Thymus (tissue), 11 donors: Measurements from ENCODE around the gene HDGFL3. TPM values are rescaled to one million over a fixed set of nuclear protein-coding genes. Genes with fewer than 3 reads are reported as not detected.

Experiments used
- DNase-seq, 9 donors: peaks; one replicate each; pipeline ENCODE4 v3.0.0-alpha.2; 2013; ENCODE audit warnings: low spot score in 9 of 9, low read depth in 6 of 9, missing footprints in 1 of 9
- H3K27ac ChIP-seq, 2 donors: one replicate each; pipeline ENCODE4 v1.5.1; 2013; ENCODE audit warnings: control low read depth in 1 of 2, low read depth in 1 of 2, low read length in 1 of 2, mild to moderate bottlenecking in 1 of 2, moderate library complexity in 1 of 2
- H3K27me3 ChIP-seq, 2 donors: one replicate each; pipeline ENCODE4 v1.5.1; 2013; ENCODE audit warnings: low read length in 1 of 2; ENCODE audit not compliant: control insufficient read depth in 2 of 2, insufficient read depth in 1 of 2
- H3K36me3 ChIP-seq, 2 donors: one replicate each; pipeline ENCODE4 v1.5.1; 2013; ENCODE audit warnings: low read length in 1 of 2, mild to moderate bottlenecking in 1 of 2, moderate library complexity in 1 of 2; ENCODE audit not compliant: control insufficient read depth in 2 of 2, insufficient read depth in 2 of 2
- H3K4me1 ChIP-seq, 2 donors: one replicate each; pipeline ENCODE4 v1.5.1; 2013; ENCODE audit warnings: low read length in 2 of 2; ENCODE audit not compliant: control insufficient read depth in 2 of 2, insufficient read depth in 2 of 2
- H3K4me3 ChIP-seq, 2 donors: one replicate each; pipeline ENCODE4 v1.5.1; 2013; ENCODE audit warnings: low read length in 2 of 2, control low read depth in 1 of 2, mild to moderate bottlenecking in 1 of 2
- H3K9me3 ChIP-seq, 2 donors: one replicate each; pipeline ENCODE4 v1.5.1; 2013; ENCODE audit warnings: low read length in 1 of 2, mild to moderate bottlenecking in 1 of 2; ENCODE audit not compliant: control insufficient read depth in 2 of 2, insufficient read depth in 1 of 2
- WGBS: extraction: QIAGEN DNeasy Blood & Tissue Kit; methylation state at CpG from one replicate; pipeline ENCODE4 v1.1.7; 2013; 5-methylcytosine and 5-hydroxymethylcytosine counted together
- polyA plus RNA-seq: library from polyadenylated mRNA; stranded (reverse); fragments of 200-250 nt; gene quantifications from one replicate; pipeline ENCODE4 v1.2.3, GENCODE V29; 2013
- total RNA-seq: library from RNA; stranded (reverse); fragments of 120-200 nt; gene quantifications from one replicate; pipeline ENCODE4 v1.2.4, GENCODE V29; 2013
- donor health status: healthy.

HDGFL3 gene
- total and polyA plus RNA-seq, 2 donors: 20.9 to 43.1 TPM

GRCh38 chr15:83219026-83219425 lies 11.4 kb upstream of the HDGFL3 start:
- no peak overlapping the region for H3K4me3 ChIP-seq
- WGBS: 98% methylated on average over 1 of the region's 1 CpG
- H3K9me3 ChIP-seq: no peaks in the 10 kb centered on the region
- no peaks in the 10 kb centered on the region for H3K4me1 ChIP-seq
- H3K27ac ChIP-seq: no peak overlapping the region
- no peaks in the 10 kb centered on the region for H3K27me3 ChIP-seq
- no peaks in the 10 kb centered on the region for H3K36me3 ChIP-seq
- no peak for DNase-seq

GRCh38 chr15:83215306-83215705 lies 7.7 kb upstream of the HDGFL3 start:
- Histone ChIP-seq H3K27me3 (no peaks in the 10 kb centered on the region), H3K4me1 (no peaks in the 10 kb centered on the region), H3K9me3 (no peaks in the 10 kb centered on the region), H3K36me3 (no peaks in the 10 kb centered on the region), H3K27ac (no peak overlapping the region), H3K4me3 (no peak overlapping the region)
- WGBS: 98% methylated on average over 2 of the region's 2 CpGs
- no peak for DNase-seq

- Histone ChIP-seq H3K36me3 (no peaks in the 10 kb centered on the region), H3K9me3 (no peaks in the 10 kb centered on the region), H3K4me1 (peaks cover 6 to 8% of the 10 kb centered on the region in 2 donors), H3K27ac (no peak overlapping the region), H3K4me3 (no peak overlapping the region), H3K27me3 (peaks cover 2 to 20% of the 10 kb centered on the region in 2 donors)
- WGBS: 82% methylated on average over 3 of the region's 3 CpGs
- DNase-seq: no peak
These were observed 3.0 kb upstream of the HDGFL3 start for GRCh38 chr15:83210619-83211018.

GRCh38 chr15:83209333-83209732 lies 1.7 kb upstream of the HDGFL3 start:
- 92% methylated on average over 5 of the region's 5 CpGs for WGBS
- Histone ChIP-seq H3K36me3 (no peaks in the 10 kb centered on the region), H3K27ac (no peak overlapping the region), H3K4me3 (no peak overlapping the region), H3K4me1 (peaks cover 6 to 8% of the 10 kb centered on the region in 2 donors), H3K27me3 (peaks cover 2 to 20% of the 10 kb centered on the region in 2 donors), H3K9me3 (no peaks in the 10 kb centered on the region)
- no peak for DNase-seq

- Histone ChIP-seq H3K4me3 (peak overlapping the region; percentile 54 to 85), H3K27me3 (peaks cover 2 to 20% of the 10 kb centered on the region in 2 donors), H3K9me3 (no peaks in the 10 kb centered on the region), H3K4me1 (peaks cover 6 to 8% of the 10 kb centered on the region in 2 donors), H3K27ac (no peak overlapping the region), H3K36me3 (no peaks in the 10 kb centered on the region)
- 22% methylated on average over 11 of the region's 11 CpGs for WGBS
- DNase-seq: no peak
These were observed 691 bp upstream of the HDGFL3 start for GRCh38 chr15:83208367-83208661.

- Histone ChIP-seq H3K27me3 (peaks cover 2 to 20% of the 10 kb centered on the region in 2 donors), H3K4me1 (peaks cover 6 to 8% of the 10 kb centered on the region in 2 donors), H3K4me3 (peak overlapping the region; percentile 57 to 85), H3K27ac (peak overlapping the region; percentile 63 to 72), H3K36me3 (no peaks in the 10 kb centered on the region), H3K9me3 (no peaks in the 10 kb centered on the region)
- DNase-seq: peak in 3 of 9 donors; percentile 22 to 38 (median 24)
- under 1% methylated on average over 93 of the region's 93 CpGs for WGBS
These were observed 489 bp downstream of the HDGFL3 start for GRCh38 chr15:83207009-83207659.

GRCh38 chr15:83206526-83207008 lies 1.1 kb downstream of the HDGFL3 start:
- Histone ChIP-seq H3K4me3 (peak overlapping the region; percentile 57 to 85), H3K36me3 (no peaks in the 10 kb centered on the region), H3K27ac (peak overlapping the region; percentile 63 to 72), H3K27me3 (peaks cover 2 to 20% of the 10 kb centered on the region in 2 donors), H3K9me3 (no peaks in the 10 kb centered on the region), H3K4me1 (peaks cover 6 to 8% of the 10 kb centered on the region in 2 donors)
- 4% methylated on average over 25 of the region's 25 CpGs for WGBS
- DNase-seq: peak in 1 of 9 donors; percentile 27

- Histone ChIP-seq H3K4me1 (peaks cover 6 to 8% of the 10 kb centered on the region in 2 donors), H3K36me3 (no peaks in the 10 kb centered on the region), H3K27me3 (peaks cover 2 to 20% of the 10 kb centered on the region in 2 donors), H3K9me3 (no peaks in the 10 kb centered on the region), H3K4me3 (peak overlapping the region in 1 of 2 donors; percentile 57), H3K27ac (no peak overlapping the region)
- WGBS: 76% methylated on average over 4 of the region's 4 CpGs
- peak in 1 of 9 donors; percentile 18 for DNase-seq
These were observed 1.8 kb downstream of the HDGFL3 start for GRCh38 chr15:83205725-83206324.

GRCh38 chr15:83204697-83205096 lies 2.9 kb downstream of the HDGFL3 start:
- Histone ChIP-seq H3K9me3 (no peaks in the 10 kb centered on the region), H3K27ac (no peak overlapping the region), H3K27me3 (peaks cover 2 to 20% of the 10 kb centered on the region in 2 donors), H3K36me3 (no peaks in the 10 kb centered on the region), H3K4me1 (peaks cover 6 to 8% of the 10 kb centered on the region in 2 donors), H3K4me3 (no peak overlapping the region)
- 94% methylated on average over 3 of the region's 3 CpGs for WGBS
- DNase-seq: no peak
